MM.1S (cell line): Measurements from ENCODE around the gene RCSD1.

Experiments used
- DNase-seq: peaks from one replicate; pipeline ENCODE4 v3.0.0-alpha.2; 2015
- H2AFZ ChIP-seq: fragments of 300-600 bp; sonication (generic); 2 replicates; pipeline ENCODE4 v1.6.0; 2016; ENCODE audit warnings: antibody characterized with exemption, low read length
- H3F3A ChIP-seq: fragments of 300-600 bp; sonication (generic); 2 replicates; pipeline ENCODE4 v1.6.1; 2016; ENCODE audit warnings: mild to moderate bottlenecking, antibody characterized with exemption, low read length, moderate library complexity, mixed read lengths; ENCODE audit not compliant: insufficient read depth
- H3K27ac ChIP-seq: fragments of 300-600 bp; sonication (generic); 2 replicates; pipeline ENCODE4 v1.5.1; 2016; ENCODE audit warnings: mild to moderate bottlenecking, low read length
- H3K27me3 ChIP-seq: fragments of 300-600 bp; sonication (generic); replicated peaks from 2 replicates; pipeline ENCODE4 v1.6.0; 2016; ENCODE audit warnings: low read length; ENCODE audit not compliant: insufficient read depth
- H3K36me3 ChIP-seq: fragments of 300-600 bp; sonication (generic); replicated peaks from 2 replicates; pipeline ENCODE4 v1.6.1; 2016; ENCODE audit warnings: mild to moderate bottlenecking, low read length, mixed read lengths; ENCODE audit not compliant: insufficient read depth
- H3K4me1 ChIP-seq: fragments of 300-600 bp; sonication (generic); 2 replicates; pipeline ENCODE4 v1.6.1; 2016; ENCODE audit warnings: low read length, mixed read lengths
- H3K4me2 ChIP-seq: fragments of 300-600 bp; sonication (generic); 2 replicates; pipeline ENCODE4 v1.6.0; 2016; ENCODE audit warnings: low read depth, low read length
- H3K4me3 ChIP-seq: fragments of 300-600 bp; sonication (generic); 2 replicates; pipeline ENCODE4 v1.5.1; 2016; ENCODE audit warnings: low read length, mixed read lengths
- H3K79me2 ChIP-seq: fragments of 300-600 bp; sonication (generic); 2 replicates; pipeline ENCODE4 v1.6.1; 2016; ENCODE audit warnings: mixed run types, low read length, mixed read lengths
- H3K9ac ChIP-seq: fragments of 300-600 bp; sonication (generic); 2 replicates; pipeline ENCODE4 v1.6.1; 2016; ENCODE audit warnings: low read length, mixed read lengths
- H3K9me2 ChIP-seq: fragments of 300-600 bp; sonication (generic); replicated peaks from 2 replicates; pipeline ENCODE4 v1.6.1; 2016; ENCODE audit warnings: mild to moderate bottlenecking, low read length, mixed read lengths; ENCODE audit not compliant: insufficient read depth
- H3K9me3 ChIP-seq: fragments of 300-600 bp; sonication (generic); replicated peaks from 2 replicates; pipeline ENCODE4 v1.6.1; 2016; ENCODE audit warnings: mild to moderate bottlenecking, low read length, mixed read lengths; ENCODE audit not compliant: insufficient read depth
- H4K20me1 ChIP-seq: fragments of 300-600 bp; sonication (generic); 2 replicates; pipeline ENCODE4 v1.6.1; 2016; ENCODE audit warnings: mild to moderate bottlenecking, low read length, moderate library complexity, mixed read lengths; ENCODE audit not compliant: insufficient read depth
- EZH2 ChIP-seq: fragments of 300-600 bp; sonication (generic); optimal IDR thresholded peaks from 2 replicates; pipeline ENCODE3; 2017; ENCODE audit warnings: low read depth, mild to moderate bottlenecking, antibody characterized with exemption, low read length, mixed read lengths
- EZH2phosphoT487 ChIP-seq: fragments of 300-600 bp; sonication (generic); IDR thresholded peaks from 2 replicates; pipeline ENCODE4 v1.6.1; 2018; ENCODE audit warnings: antibody characterized with exemption, low read length
- TF ChIP-seq, protein P1 (sequence below): fragments of 300-600 bp; sonication (generic); IDR thresholded peaks from 2 replicates; pipeline ENCODE4 v1.5.1; 2016; ENCODE audit warnings: antibody characterized with exemption, low read length, mixed read lengths

The RCSD1 gene

DNA sequence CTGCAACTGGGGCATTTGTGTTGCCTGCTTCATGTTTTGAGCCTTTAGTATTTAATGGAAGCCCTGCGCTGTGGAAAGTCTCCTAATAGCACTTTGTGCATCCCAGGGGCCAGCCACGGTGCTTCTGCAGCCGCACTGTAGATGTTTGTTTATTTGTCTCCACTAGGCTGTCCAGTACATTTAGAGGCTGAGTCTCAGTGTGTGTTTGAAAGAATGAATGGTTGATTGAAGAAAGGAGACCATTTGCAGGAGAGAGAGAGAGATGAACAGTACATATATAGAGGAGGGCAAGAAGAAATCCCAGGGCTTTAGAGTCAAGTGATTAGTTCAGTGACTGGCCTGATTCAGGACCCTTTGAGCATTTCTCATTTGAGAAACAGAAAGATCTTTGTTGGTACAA, 125.6 kb downstream of the RCSD1 start:
- no peak for DNase-seq
- no peak overlapping the region for H3K4me3 ChIP-seq
- H3K9me2 ChIP-seq: no peaks in the 10 kb centered on the region
- H3F3A ChIP-seq: peaks cover 9% of the 10 kb centered on the region; the same call in 1 of the 2 replicates
- H3K27ac ChIP-seq: no peak overlapping the region
- TF ChIP-seq EZH2 (no peak), EZH2phosphoT487 (no peak)
- TF ChIP-seq, protein P1, sequence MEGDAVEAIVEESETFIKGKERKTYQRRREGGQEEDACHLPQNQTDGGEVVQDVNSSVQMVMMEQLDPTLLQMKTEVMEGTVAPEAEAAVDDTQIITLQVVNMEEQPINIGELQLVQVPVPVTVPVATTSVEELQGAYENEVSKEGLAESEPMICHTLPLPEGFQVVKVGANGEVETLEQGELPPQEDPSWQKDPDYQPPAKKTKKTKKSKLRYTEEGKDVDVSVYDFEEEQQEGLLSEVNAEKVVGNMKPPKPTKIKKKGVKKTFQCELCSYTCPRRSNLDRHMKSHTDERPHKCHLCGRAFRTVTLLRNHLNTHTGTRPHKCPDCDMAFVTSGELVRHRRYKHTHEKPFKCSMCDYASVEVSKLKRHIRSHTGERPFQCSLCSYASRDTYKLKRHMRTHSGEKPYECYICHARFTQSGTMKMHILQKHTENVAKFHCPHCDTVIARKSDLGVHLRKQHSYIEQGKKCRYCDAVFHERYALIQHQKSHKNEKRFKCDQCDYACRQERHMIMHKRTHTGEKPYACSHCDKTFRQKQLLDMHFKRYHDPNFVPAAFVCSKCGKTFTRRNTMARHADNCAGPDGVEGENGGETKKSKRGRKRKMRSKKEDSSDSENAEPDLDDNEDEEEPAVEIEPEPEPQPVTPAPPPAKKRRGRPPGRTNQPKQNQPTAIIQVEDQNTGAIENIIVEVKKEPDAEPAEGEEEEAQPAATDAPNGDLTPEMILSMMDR: no peak
- 0 out of 2 replicates have a peak, but pooled peaks cover 4% of the 10 kb centered on the region for H3K79me2 ChIP-seq
- peaks cover 12% of the 10 kb centered on the region for H3K4me1 ChIP-seq
- H3K36me3 ChIP-seq: no peaks in the 10 kb centered on the region
- H3K27me3 ChIP-seq: no peaks in the 10 kb centered on the region
- H3K9me3 ChIP-seq: no peaks in the 10 kb centered on the region
- no peaks in the 10 kb centered on the region for H4K20me1 ChIP-seq
- H3K9ac ChIP-seq: no peak overlapping the region
- no peak overlapping the region for H2AFZ ChIP-seq
- no peak overlapping the region for H3K4me2 ChIP-seq
